ENCODE results near the gene ABHD16B. TPM values are rescaled to one million over a fixed set of nuclear protein-coding genes. Genes with fewer than 3 reads are reported as not detected.

The ABHD16B gene
- total and polyA plus RNA-seq, 2 experiments from 2014 or later = not detected

DNA sequence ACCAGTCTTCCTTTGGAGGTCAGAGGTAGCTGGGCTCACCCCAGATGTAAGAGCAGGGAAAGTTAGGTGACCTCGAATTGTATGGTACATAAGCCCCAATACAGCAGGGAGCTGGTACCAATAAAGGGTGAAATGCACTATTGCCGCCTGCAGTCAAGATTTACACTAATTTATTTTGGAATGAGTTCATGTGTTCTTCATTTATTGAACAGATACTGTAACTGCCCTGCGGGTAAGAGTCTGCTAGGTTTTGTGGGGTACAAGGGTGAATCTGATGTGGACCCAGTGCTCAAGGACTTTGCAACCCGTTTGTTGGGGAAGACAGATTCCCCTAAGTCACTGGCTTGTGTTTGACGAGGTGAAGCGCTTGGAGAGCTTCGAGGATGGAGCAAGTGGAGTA is 31.1 kb downstream of the ABHD16B start (continued):
- TF ChIP-seq, protein P1, sequence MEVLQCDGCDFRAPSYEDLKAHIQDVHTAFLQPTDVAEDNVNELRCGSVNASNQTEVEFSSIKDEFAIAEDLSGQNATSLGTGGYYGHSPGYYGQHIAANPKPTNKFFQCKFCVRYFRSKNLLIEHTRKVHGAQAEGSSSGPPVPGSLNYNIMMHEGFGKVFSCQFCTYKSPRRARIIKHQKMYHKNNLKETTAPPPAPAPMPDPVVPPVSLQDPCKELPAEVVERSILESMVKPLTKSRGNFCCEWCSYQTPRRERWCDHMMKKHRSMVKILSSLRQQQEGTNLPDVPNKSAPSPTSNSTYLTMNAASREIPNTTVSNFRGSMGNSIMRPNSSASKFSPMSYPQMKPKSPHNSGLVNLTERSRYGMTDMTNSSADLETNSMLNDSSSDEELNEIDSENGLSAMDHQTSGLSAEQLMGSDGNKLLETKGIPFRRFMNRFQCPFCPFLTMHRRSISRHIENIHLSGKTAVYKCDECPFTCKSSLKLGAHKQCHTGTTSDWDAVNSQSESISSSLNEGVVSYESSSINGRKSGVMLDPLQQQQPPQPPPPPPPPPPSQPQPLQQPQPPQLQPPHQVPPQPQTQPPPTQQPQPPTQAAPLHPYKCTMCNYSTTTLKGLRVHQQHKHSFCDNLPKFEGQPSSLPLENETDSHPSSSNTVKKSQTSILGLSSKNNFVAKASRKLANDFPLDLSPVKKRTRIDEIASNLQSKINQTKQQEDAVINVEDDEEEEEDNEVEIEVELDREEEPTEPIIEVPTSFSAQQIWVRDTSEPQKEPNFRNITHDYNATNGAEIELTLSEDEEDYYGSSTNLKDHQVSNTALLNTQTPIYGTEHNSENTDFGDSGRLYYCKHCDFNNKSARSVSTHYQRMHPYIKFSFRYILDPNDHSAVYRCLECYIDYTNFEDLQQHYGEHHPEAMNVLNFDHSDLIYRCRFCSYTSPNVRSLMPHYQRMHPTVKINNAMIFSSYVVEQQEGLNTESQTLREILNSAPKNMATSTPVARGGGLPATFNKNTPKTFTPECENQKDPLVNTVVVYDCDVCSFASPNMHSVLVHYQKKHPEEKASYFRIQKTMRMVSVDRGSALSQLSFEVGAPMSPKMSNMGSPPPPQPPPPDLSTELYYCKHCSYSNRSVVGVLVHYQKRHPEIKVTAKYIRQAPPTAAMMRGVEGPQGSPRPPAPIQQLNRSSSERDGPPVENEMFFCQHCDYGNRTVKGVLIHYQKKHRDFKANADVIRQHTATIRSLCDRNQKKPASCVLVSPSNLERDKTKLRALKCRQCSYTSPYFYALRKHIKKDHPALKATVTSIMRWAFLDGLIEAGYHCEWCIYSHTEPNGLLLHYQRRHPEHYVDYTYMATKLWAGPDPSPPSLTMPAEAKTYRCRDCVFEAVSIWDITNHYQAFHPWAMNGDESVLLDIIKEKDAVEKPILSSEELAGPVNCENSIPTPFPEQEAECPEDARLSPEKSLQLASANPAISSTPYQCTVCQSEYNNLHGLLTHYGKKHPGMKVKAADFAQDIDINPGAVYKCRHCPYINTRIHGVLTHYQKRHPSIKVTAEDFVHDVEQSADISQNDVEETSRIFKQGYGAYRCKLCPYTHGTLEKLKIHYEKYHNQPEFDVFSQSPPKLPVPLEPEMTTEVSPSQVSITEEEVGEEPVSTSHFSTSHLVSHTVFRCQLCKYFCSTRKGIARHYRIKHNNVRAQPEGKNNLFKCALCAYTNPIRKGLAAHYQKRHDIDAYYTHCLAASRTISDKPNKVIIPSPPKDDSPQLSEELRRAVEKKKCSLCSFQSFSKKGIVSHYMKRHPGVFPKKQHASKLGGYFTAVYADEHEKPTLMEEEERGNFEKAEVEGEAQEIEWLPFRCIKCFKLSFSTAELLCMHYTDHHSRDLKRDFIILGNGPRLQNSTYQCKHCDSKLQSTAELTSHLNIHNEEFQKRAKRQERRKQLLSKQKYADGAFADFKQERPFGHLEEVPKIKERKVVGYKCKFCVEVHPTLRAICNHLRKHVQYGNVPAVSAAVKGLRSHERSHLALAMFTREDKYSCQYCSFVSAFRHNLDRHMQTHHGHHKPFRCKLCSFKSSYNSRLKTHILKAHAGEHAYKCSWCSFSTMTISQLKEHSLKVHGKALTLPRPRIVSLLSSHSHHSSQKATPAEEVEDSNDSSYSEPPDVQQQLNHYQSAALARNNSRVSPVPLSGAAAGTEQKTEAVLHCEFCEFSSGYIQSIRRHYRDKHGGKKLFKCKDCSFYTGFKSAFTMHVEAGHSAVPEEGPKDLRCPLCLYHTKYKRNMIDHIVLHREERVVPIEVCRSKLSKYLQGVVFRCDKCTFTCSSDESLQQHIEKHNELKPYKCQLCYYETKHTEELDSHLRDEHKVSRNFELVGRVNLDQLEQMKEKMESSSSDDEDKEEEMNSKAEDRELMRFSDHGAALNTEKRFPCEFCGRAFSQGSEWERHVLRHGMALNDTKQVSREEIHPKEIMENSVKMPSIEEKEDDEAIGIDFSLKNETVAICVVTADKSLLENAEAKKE (CRISPR knock-in tag; IDR thresholded peaks at IDR 0.05) = no peak
- TF ChIP-seq CREB1 (CRISPR knock-in tag; IDR thresholded peaks at IDR 0.05; ENCODE audit: low read depth) (no peak), EZH2phosphoT487 (IDR thresholded peaks at IDR 0.05; ENCODE audit: unreplicated experiment) (no peak), ZNF114 (CRISPR knock-in tag; IDR thresholded peaks at IDR 0.05) (no peak), JUNB (IDR thresholded peaks at IDR 0.05; ENCODE audit: unreplicated experiment) (no peak), STAT1 (IDR thresholded peaks at IDR 0.05; ENCODE audit: unreplicated experiment) (no peak), ZNF331 (CRISPR knock-in tag; IDR thresholded peaks at IDR 0.05; ENCODE audit: low read depth) (no peak)
- TF ChIP-seq, protein P2, sequence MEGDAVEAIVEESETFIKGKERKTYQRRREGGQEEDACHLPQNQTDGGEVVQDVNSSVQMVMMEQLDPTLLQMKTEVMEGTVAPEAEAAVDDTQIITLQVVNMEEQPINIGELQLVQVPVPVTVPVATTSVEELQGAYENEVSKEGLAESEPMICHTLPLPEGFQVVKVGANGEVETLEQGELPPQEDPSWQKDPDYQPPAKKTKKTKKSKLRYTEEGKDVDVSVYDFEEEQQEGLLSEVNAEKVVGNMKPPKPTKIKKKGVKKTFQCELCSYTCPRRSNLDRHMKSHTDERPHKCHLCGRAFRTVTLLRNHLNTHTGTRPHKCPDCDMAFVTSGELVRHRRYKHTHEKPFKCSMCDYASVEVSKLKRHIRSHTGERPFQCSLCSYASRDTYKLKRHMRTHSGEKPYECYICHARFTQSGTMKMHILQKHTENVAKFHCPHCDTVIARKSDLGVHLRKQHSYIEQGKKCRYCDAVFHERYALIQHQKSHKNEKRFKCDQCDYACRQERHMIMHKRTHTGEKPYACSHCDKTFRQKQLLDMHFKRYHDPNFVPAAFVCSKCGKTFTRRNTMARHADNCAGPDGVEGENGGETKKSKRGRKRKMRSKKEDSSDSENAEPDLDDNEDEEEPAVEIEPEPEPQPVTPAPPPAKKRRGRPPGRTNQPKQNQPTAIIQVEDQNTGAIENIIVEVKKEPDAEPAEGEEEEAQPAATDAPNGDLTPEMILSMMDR (conservative IDR thresholded peaks at IDR 0.05; ENCODE audit: low read depth in 2 of 2) = no peak
- TF ChIP-seq, protein P3, sequence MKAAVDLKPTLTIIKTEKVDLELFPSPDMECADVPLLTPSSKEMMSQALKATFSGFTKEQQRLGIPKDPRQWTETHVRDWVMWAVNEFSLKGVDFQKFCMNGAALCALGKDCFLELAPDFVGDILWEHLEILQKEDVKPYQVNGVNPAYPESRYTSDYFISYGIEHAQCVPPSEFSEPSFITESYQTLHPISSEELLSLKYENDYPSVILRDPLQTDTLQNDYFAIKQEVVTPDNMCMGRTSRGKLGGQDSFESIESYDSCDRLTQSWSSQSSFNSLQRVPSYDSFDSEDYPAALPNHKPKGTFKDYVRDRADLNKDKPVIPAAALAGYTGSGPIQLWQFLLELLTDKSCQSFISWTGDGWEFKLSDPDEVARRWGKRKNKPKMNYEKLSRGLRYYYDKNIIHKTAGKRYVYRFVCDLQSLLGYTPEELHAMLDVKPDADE (IDR thresholded peaks at IDR 0.05) = no peak
- TF ChIP-seq, protein P4, sequence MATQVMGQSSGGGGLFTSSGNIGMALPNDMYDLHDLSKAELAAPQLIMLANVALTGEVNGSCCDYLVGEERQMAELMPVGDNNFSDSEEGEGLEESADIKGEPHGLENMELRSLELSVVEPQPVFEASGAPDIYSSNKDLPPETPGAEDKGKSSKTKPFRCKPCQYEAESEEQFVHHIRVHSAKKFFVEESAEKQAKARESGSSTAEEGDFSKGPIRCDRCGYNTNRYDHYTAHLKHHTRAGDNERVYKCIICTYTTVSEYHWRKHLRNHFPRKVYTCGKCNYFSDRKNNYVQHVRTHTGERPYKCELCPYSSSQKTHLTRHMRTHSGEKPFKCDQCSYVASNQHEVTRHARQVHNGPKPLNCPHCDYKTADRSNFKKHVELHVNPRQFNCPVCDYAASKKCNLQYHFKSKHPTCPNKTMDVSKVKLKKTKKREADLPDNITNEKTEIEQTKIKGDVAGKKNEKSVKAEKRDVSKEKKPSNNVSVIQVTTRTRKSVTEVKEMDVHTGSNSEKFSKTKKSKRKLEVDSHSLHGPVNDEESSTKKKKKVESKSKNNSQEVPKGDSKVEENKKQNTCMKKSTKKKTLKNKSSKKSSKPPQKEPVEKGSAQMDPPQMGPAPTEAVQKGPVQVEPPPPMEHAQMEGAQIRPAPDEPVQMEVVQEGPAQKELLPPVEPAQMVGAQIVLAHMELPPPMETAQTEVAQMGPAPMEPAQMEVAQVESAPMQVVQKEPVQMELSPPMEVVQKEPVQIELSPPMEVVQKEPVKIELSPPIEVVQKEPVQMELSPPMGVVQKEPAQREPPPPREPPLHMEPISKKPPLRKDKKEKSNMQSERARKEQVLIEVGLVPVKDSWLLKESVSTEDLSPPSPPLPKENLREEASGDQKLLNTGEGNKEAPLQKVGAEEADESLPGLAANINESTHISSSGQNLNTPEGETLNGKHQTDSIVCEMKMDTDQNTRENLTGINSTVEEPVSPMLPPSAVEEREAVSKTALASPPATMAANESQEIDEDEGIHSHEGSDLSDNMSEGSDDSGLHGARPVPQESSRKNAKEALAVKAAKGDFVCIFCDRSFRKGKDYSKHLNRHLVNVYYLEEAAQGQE (IDR thresholded peaks at IDR 0.05; ENCODE audit: unreplicated experiment) = no peak
